Measurements from ENCODE around the gene EVI5. TPM values are rescaled to one million over a fixed set of nuclear protein-coding genes. Genes with fewer than 3 reads are reported as not detected.
"Not testable (repeated sequence)": the region's sequence is repeated elsewhere in the genome, so short reads cannot be mapped to it uniquely, and the experiment has no call there.

EVI5 gene
- total RNA-seq, 2 experiments from 2014 or later: 13.6 to 13.8 TPM

- H3K36me3 Mint-ChIP-seq, DNase-seq, H3K4me3 Mint-ChIP-seq, H3K4me1 Mint-ChIP-seq, H3K27ac Mint-ChIP-seq, H3K9me3 Mint-ChIP-seq: not testable (repeated sequence)
- peaks cover 16% of the 10 kb centered on the region for H3K27me3 Mint-ChIP-seq
Measured at GRCh38 chr1:92635203-92635602, 149.7 kb downstream of the EVI5 start.

- H3K27me3 Mint-ChIP-seq: no peaks in the 10 kb centered on the region
Measured at GRCh38 chr1:92623187-92623778, 161.6 kb downstream of the EVI5 start.

GRCh38 chr1:92619466-92620189, 165.3 kb downstream of the EVI5 start:
- H3K4me1 Mint-ChIP-seq: peaks cover 3% of the 10 kb centered on the region
- peaks cover 3% of the 10 kb centered on the region for H3K9me3 Mint-ChIP-seq
- no peaks in the 10 kb centered on the region for H3K36me3 Mint-ChIP-seq
- peak overlapping the region; percentile 59 for H3K27ac Mint-ChIP-seq
- no peak for DNase-seq
- H3K4me3 Mint-ChIP-seq: no peak overlapping the region
- H3K27me3 Mint-ChIP-seq: no peaks in the 10 kb centered on the region

More at GRCh38 chr1:92623187-92623778, 161.6 kb downstream of the EVI5 start:
- Mint-ChIP-seq H3K4me3 (no peak overlapping the region), H3K36me3 (no peaks in the 10 kb centered on the region), H3K4me1 (peaks cover 3% of the 10 kb centered on the region), H3K9me3 (peaks cover 3% of the 10 kb centered on the region), H3K27ac (no peak overlapping the region)
- DNase-seq: no peak

- H3K4me1 Mint-ChIP-seq: peaks cover 27% of the 10 kb centered on the region
- no peaks in the 10 kb centered on the region for H3K9me3 Mint-ChIP-seq
- no peak overlapping the region for H3K27ac Mint-ChIP-seq
- H3K36me3 Mint-ChIP-seq: peaks cover 6% of the 10 kb centered on the region
- H3K4me3 Mint-ChIP-seq: no peak overlapping the region
- H3K27me3 Mint-ChIP-seq: no peaks in the 10 kb centered on the region
- DNase-seq: no peak
Measured at GRCh38 chr1:92601044-92601443, 183.9 kb downstream of the EVI5 start.

GRCh38 chr1:92599184-92599583, 185.7 kb downstream of the EVI5 start:
- Mint-ChIP-seq H3K4me3 (no peak overlapping the region), H3K4me1 (peaks cover 27% of the 10 kb centered on the region), H3K27ac (peak overlapping the region; percentile 44), H3K36me3 (peaks cover 8% of the 10 kb centered on the region), H3K9me3 (peaks cover 3% of the 10 kb centered on the region), H3K27me3 (no peaks in the 10 kb centered on the region)
- DNase-seq: no peak

- H3K9me3 Mint-ChIP-seq: peaks cover 30% of the 10 kb centered on the region
- peaks cover 46% of the 10 kb centered on the region for H3K36me3 Mint-ChIP-seq
- H3K27ac Mint-ChIP-seq: peak overlapping the region; percentile 42
- H3K4me3 Mint-ChIP-seq, H3K27me3 Mint-ChIP-seq, DNase-seq: not testable (repeated sequence)
- peaks cover 35% of the 10 kb centered on the region for H3K4me1 Mint-ChIP-seq
Measured at GRCh38 chr1:92589361-92589760, 195.5 kb downstream of the EVI5 start.

GRCh38 chr1:92587445-92587844, 197.5 kb downstream of the EVI5 start:
- peak; percentile 46 for DNase-seq
- Mint-ChIP-seq H3K36me3 (peaks cover 42% of the 10 kb centered on the region), H3K27me3 (no peaks in the 10 kb centered on the region), H3K9me3 (peaks cover 24% of the 10 kb centered on the region), H3K4me1 (peaks cover 47% of the 10 kb centered on the region), H3K27ac (peak overlapping the region; percentile 86), H3K4me3 (peak overlapping the region; percentile 22)

GRCh38 chr1:92585831-92586230, 199.1 kb downstream of the EVI5 start:
- DNase-seq: no peak
- Mint-ChIP-seq H3K4me1 (peaks cover 60% of the 10 kb centered on the region), H3K4me3 (no peak overlapping the region)

GRCh38 chr1:92584810-92585209, 200.1 kb downstream of the EVI5 start:
- peaks cover 37% of the 10 kb centered on the region for H3K36me3 Mint-ChIP-seq
- H3K4me1 Mint-ChIP-seq: peaks cover 67% of the 10 kb centered on the region
- H3K27ac Mint-ChIP-seq: peak overlapping the region; percentile 95
- not testable (repeated sequence) for DNase-seq, H3K4me3 Mint-ChIP-seq, H3K27me3 Mint-ChIP-seq
- H3K9me3 Mint-ChIP-seq: peaks cover 16% of the 10 kb centered on the region

More at GRCh38 chr1:92585831-92586230, 199.1 kb downstream of the EVI5 start:
- Mint-ChIP-seq H3K27me3 (no peaks in the 10 kb centered on the region), H3K27ac (peak overlapping the region; percentile 90), H3K36me3 (peaks cover 46% of the 10 kb centered on the region), H3K9me3 (peaks cover 23% of the 10 kb centered on the region)

GRCh38 chr1:92583821-92584760, 200.8 kb downstream of the EVI5 start:
- Mint-ChIP-seq H3K9me3 (peaks cover 16% of the 10 kb centered on the region), H3K27me3 (no peaks in the 10 kb centered on the region), H3K4me1 (peaks cover 70% of the 10 kb centered on the region), H3K4me3 (peak overlapping the region; percentile 67), H3K27ac (peak overlapping the region; percentile 95), H3K36me3 (peaks cover 33% of the 10 kb centered on the region)
- no peak for DNase-seq

GRCh38 chr1:92577261-92577895, 207.5 kb downstream of the EVI5 start:
- Mint-ChIP-seq H3K27ac (peak overlapping the region; percentile 88), H3K9me3 (peaks cover 8% of the 10 kb centered on the region), H3K4me3 (peak overlapping the region; percentile 87), H3K36me3 (peaks cover 61% of the 10 kb centered on the region), H3K27me3 (no peaks in the 10 kb centered on the region), H3K4me1 (peaks cover 65% of the 10 kb centered on the region)
- no peak for DNase-seq

- peaks cover 64% of the 10 kb centered on the region for H3K4me1 Mint-ChIP-seq
- peaks cover 59% of the 10 kb centered on the region for H3K36me3 Mint-ChIP-seq
- H3K9me3 Mint-ChIP-seq: peaks cover 4% of the 10 kb centered on the region
- H3K27me3 Mint-ChIP-seq: no peaks in the 10 kb centered on the region
- peak overlapping the region; percentile 86 for H3K27ac Mint-ChIP-seq
- no peak for DNase-seq
- H3K4me3 Mint-ChIP-seq: peak overlapping the region; percentile 85
Measured at GRCh38 chr1:92575123-92575522, 209.8 kb downstream of the EVI5 start.

GRCh38 chr1:92572520-92572919, 212.4 kb downstream of the EVI5 start:
- H3K4me1 Mint-ChIP-seq: peaks cover 51% of the 10 kb centered on the region
- H3K27ac Mint-ChIP-seq: no peak overlapping the region
- peaks cover 2% of the 10 kb centered on the region for H3K9me3 Mint-ChIP-seq
- no peaks in the 10 kb centered on the region for H3K27me3 Mint-ChIP-seq
- H3K36me3 Mint-ChIP-seq: peaks cover 64% of the 10 kb centered on the region
- no peak overlapping the region for H3K4me3 Mint-ChIP-seq
- DNase-seq: no peak

GRCh38 chr1:92571578-92571977, 213.3 kb downstream of the EVI5 start:
- Mint-ChIP-seq H3K27me3 (no peaks in the 10 kb centered on the region), H3K36me3 (peaks cover 55% of the 10 kb centered on the region), H3K4me3 (no peak overlapping the region), H3K4me1 (peaks cover 45% of the 10 kb centered on the region), H3K9me3 (peaks cover 2% of the 10 kb centered on the region), H3K27ac (no peak overlapping the region)
- no peak for DNase-seq
